Body of pancreas (tissue), 4 donors: ENCODE results near the gene WASF3. TPM values are rescaled to one million over a fixed set of nuclear protein-coding genes. Genes with fewer than 3 reads are reported as not detected.

Source experiments
- ATAC-seq: fragments of 150-250 bp; one replicate; pipeline ENCODE4 v1.9.1; 2016
- DNase-seq, 4 donors: peaks; one replicate each; pipeline ENCODE4 v3.0.0-alpha.2; 2019
- H3K27ac ChIP-seq, 4 donors: fragments of 200-600 bp; sonication (generic); 1 replicate in 3 of 4; 2 replicates in 1 of 4; pipeline versions ENCODE4 v1.5.1 to v1.6.1; 2016 to 2019; ENCODE audit warnings: mild to moderate bottlenecking in 1 of 4, mixed read lengths in 1 of 4, moderate library complexity in 1 of 4
- H3K27me3 ChIP-seq, 2 donors: fragments of 200-600 bp; sonication (generic); one replicate each; pipeline ENCODE4 v1.6.0; 2016; ENCODE audit warnings: mild to moderate bottlenecking in 1 of 2
- H3K36me3 ChIP-seq, 2 donors: fragments of 200-600 bp; sonication (generic); replicated peaks in 1 of 2; 2 replicates each; pipeline ENCODE4 v1.5.1; 2016; ENCODE audit warnings: low read depth in 2 of 2; ENCODE audit not compliant: insufficient read depth in 1 of 2
- H3K4me1 ChIP-seq: fragments of 200-600 bp; sonication (generic); one replicate; pipeline ENCODE4 v1.6.0; 2016
- H3K4me3 ChIP-seq, 2 donors: fragments of 200-600 bp; sonication (generic); 1 replicate in 1 of 2; 2 replicates in 1 of 2; pipeline ENCODE4 v1.5.1; 2016 to 2019
- H3K9me3 ChIP-seq, 3 donors: fragments of 200-600 bp; sonication (generic); 1 replicate in 2 of 3; 2 replicates in 1 of 3; pipeline ENCODE4 v1.5.1; 2016
- CTCF ChIP-seq, 7 experiments: fragments of 450-650 bp in 4 of 7; fragments of 200-600 bp in 3 of 7; sonication (generic) in 3 of 7; IDR thresholded peaks; one replicate each; pipeline ENCODE4 v1.5.1; 2016 to 2019; ENCODE audit warnings: antibody characterized with exemption in 7 of 7
- POLR2A ChIP-seq, 3 donors: fragments of 450-650 bp; IDR thresholded peaks; one replicate each; pipeline ENCODE4 v1.6.1; 2016; ENCODE audit warnings: antibody characterized with exemption in 3 of 3, mild to moderate bottlenecking in 2 of 3
- WGBS, 2 donors: methylation state at CpG; one replicate each; pipeline ENCODE4 v1.1.5; 2017; 5-methylcytosine and 5-hydroxymethylcytosine counted together
- intact Hi-C: fragments of 100-400 bp; cut with DNase I; formaldehyde crosslinking; loops from one replicate; pipeline ENCODE4 v1.15.1; 2023
- total RNA-seq, 2 donors: library from RNA; depleted of rRNA; stranded (reverse); fragments of >200 nt; gene quantifications; one replicate each; pipeline ENCODE4 v1.1.0, GENCODE V29; 2016

WASF3 gene
- total RNA-seq, 2 donors from 2014 or later: 6.0 to 13.2 TPM

- intact Hi-C loops: no loop called here
- WGBS, 2 donors: 32 to 33% methylated on average over 1 of the region's 1 CpG
- ATAC-seq: no peak
- no peak for DNase-seq
- TF ChIP-seq POLR2A (IDR thresholded peaks at IDR 0.05) (no peak), CTCF (IDR thresholded peaks at IDR 0.05) (no peak)
- no peaks in the 10 kb centered on the region for H3K9me3 ChIP-seq
- H3K4me1 ChIP-seq: no peaks in the 10 kb centered on the region
- H3K27ac ChIP-seq: no peak overlapping the region
- H3K36me3 ChIP-seq: no peaks in the 10 kb centered on the region
- no peaks in the 10 kb centered on the region for H3K27me3 ChIP-seq
- H3K4me3 ChIP-seq: no peak overlapping the region
Observed at GRCh38 chr13:26585136-26585535, 27.7 kb downstream of the WASF3 start.

- intact Hi-C loops: no loop called here
- no peak for TF ChIP-seq CTCF (IDR thresholded peaks at IDR 0.05)
- no peak for TF ChIP-seq POLR2A (IDR thresholded peaks at IDR 0.05)
- ATAC-seq: no peak
Observed at GRCh38 chr13:26587251-26587650, 29.8 kb downstream of the WASF3 start.

GRCh38 chr13:26589226-26589625 lies 31.7 kb downstream of the WASF3 start:
- WGBS, 2 donors: 86 to 93% methylated on average over 1 of the region's 1 CpG
- intact Hi-C loops: no loop called here
- no peak for ATAC-seq

More at GRCh38 chr13:26587251-26587650, 29.8 kb downstream of the WASF3 start:
- Histone ChIP-seq H3K4me3 (no peak overlapping the region), H3K4me1 (no peaks in the 10 kb centered on the region), H3K36me3 (no peaks in the 10 kb centered on the region), H3K27ac (no peak overlapping the region), H3K9me3 (no peaks in the 10 kb centered on the region), H3K27me3 (no peaks in the 10 kb centered on the region)
- no peak for DNase-seq

GRCh38 chr13:26589754-26590153 lies 32.3 kb downstream of the WASF3 start:
- H3K27me3 ChIP-seq: no peaks in the 10 kb centered on the region
- H3K36me3 ChIP-seq: no peaks in the 10 kb centered on the region
- H3K4me3 ChIP-seq: no peak overlapping the region
- DNase-seq (peak in 2 of 4 donors; percentile 19 to 36), ATAC-seq (no peak)
- TF ChIP-seq CTCF (IDR thresholded peaks at IDR 0.05) (no peak), POLR2A (IDR thresholded peaks at IDR 0.05) (no peak)
- H3K27ac ChIP-seq: no peak overlapping the region
- no peaks in the 10 kb centered on the region for H3K4me1 ChIP-seq
- intact Hi-C loops: no loop called here
- no peaks in the 10 kb centered on the region for H3K9me3 ChIP-seq
- WGBS, 2 donors: 65% methylated on average over 1 of the region's 1 CpG

More at GRCh38 chr13:26589226-26589625, 31.7 kb downstream of the WASF3 start:
- no peak for DNase-seq
- TF ChIP-seq CTCF (IDR thresholded peaks at IDR 0.05) (no peak), POLR2A (IDR thresholded peaks at IDR 0.05) (no peak)
- no peaks in the 10 kb centered on the region for H3K4me1 ChIP-seq
- no peak overlapping the region for H3K4me3 ChIP-seq
- H3K36me3 ChIP-seq: no peaks in the 10 kb centered on the region
- no peaks in the 10 kb centered on the region for H3K9me3 ChIP-seq
- no peak overlapping the region for H3K27ac ChIP-seq
- no peaks in the 10 kb centered on the region for H3K27me3 ChIP-seq

- no peak for ATAC-seq
- intact Hi-C loops: no loop called here
- peaks cover 0 to under 1% (median 0%) of the 10 kb centered on the region in 3 donors for H3K9me3 ChIP-seq
Observed at GRCh38 chr13:26590379-26590778, 32.9 kb downstream of the WASF3 start.

More at GRCh38 chr13:26590379-26590778, 32.9 kb downstream of the WASF3 start:
- WGBS, 2 donors: 78 to 80% methylated on average over 2 of the region's 2 CpGs
- no peak overlapping the region for H3K4me3 ChIP-seq
- no peaks in the 10 kb centered on the region for H3K36me3 ChIP-seq
- no peak for DNase-seq
- H3K27me3 ChIP-seq: no peaks in the 10 kb centered on the region
- no peak for TF ChIP-seq CTCF (IDR thresholded peaks at IDR 0.05)
- TF ChIP-seq POLR2A (IDR thresholded peaks at IDR 0.05): no peak
- H3K4me1 ChIP-seq: no peaks in the 10 kb centered on the region
- no peak overlapping the region for H3K27ac ChIP-seq
